HUDEP-2 (cell line): ENCODE data around the gene AK6.
"Not testable (repeated sequence)": the region's sequence is repeated elsewhere in the genome, so short reads cannot be mapped to it uniquely, and the experiment has no call there.

Experiments used
- DNase-seq, 76 experiments: peaks; one replicate each; lab custom pipeline; 2025; ENCODE audit not compliant: unreplicated experiment in 76 of 76; lab: John Stamatoyannopoulos, UW

Gene AK6

GRCh38 chr5:69341520-69342161 lies 27.7 kb downstream of the AK6 start:
- no peak for DNase-seq

- DNase-seq, result peak in 1 of 76 experiments; percentile 1
Measured at GRCh38 chr5:69335341-69335935, 33.9 kb downstream of the AK6 start.

- DNase-seq, result peak in 72 of 76 experiments; percentile 10 to 86 (median 68)
Measured at GRCh38 chr5:69334793-69335268, 34.5 kb downstream of the AK6 start.

- DNase-seq, result not testable (repeated sequence)
Measured at GRCh38 chr5:69333668-69334315, 35.5 kb downstream of the AK6 start.

- DNase-seq, result peak in 2 of 76 experiments; percentile 3 to 6
Measured at GRCh38 chr5:69331528-69332445, 37.5 kb downstream of the AK6 start.

- DNase-seq, result no peak
Measured at GRCh38 chr5:69329905-69330489, 39.3 kb downstream of the AK6 start.

GRCh38 chr5:69326365-69326764 lies 43.0 kb downstream of the AK6 start:
- DNase-seq, result no peak

- DNase-seq, result no peak
Measured at GRCh38 chr5:69317391-69317790, 51.9 kb downstream of the AK6 start.

- no peak for DNase-seq
Measured at GRCh38 chr5:69315972-69316371, 53.3 kb downstream of the AK6 start.

GRCh38 chr5:69313428-69313827 lies 55.9 kb downstream of the AK6 start:
- DNase-seq, result no peak

- DNase-seq, result no peak
Measured at GRCh38 chr5:69312459-69313160, 56.7 kb downstream of the AK6 start.

GRCh38 chr5:69309380-69309779 lies 59.9 kb downstream of the AK6 start:
- no peak for DNase-seq

- DNase-seq, result no peak
Measured at GRCh38 chr5:69308046-69308553, 61.2 kb downstream of the AK6 start.

GRCh38 chr5:69305512-69305911 lies 63.8 kb downstream of the AK6 start:
- peak in 28 of 76 experiments; percentile 2 to 74 (median 18) for DNase-seq
